Activated T-cell treated with anti-CD3 and anti-CD28 coated beads for 4 hours (primary cell): ENCODE results near the gene THEMIS.
"Not testable (repeated sequence)": the region's sequence is repeated elsewhere in the genome, so short reads cannot be mapped to it uniquely, and the experiment has no call there.

Experiments used
- DNase-seq: peaks from one replicate; pipeline ENCODE4 v3.0.0-alpha.2; 2020

The THEMIS gene

GRCh38 chr6:127914240-127914639 lies 13.4 kb upstream of the THEMIS start:
- DNase-seq: no peak

- no peak for DNase-seq
Observed at GRCh38 chr6:127912914-127913313, 12.1 kb upstream of the THEMIS start.

GRCh38 chr6:127907960-127908640 lies 7.2 kb upstream of the THEMIS start:
- no peak for DNase-seq

- DNase-seq: no peak
Observed at GRCh38 chr6:127904160-127904559, 3.3 kb upstream of the THEMIS start.

- no peak for DNase-seq
Observed at GRCh38 chr6:127902933-127903332, 2.1 kb upstream of the THEMIS start.

DNA sequence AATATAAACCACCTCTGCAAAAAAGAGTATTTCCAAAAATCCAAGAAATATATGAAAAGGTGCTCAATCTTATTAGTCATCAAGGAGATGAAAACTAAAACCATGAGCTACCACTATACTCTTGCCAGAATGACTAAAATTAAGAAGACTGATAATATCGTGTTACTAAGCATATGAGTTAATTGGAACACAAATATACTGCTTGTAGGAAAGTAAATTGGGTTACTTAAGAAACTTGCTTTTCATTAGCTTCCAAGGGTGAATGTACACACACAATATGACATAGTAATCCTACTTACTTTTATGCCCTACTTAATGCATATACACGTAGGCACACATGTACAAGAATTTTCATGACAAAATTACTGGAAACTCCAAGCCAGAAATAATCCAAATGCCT lies 3.4 kb downstream of the THEMIS start:
- DNase-seq: no peak

DNA sequence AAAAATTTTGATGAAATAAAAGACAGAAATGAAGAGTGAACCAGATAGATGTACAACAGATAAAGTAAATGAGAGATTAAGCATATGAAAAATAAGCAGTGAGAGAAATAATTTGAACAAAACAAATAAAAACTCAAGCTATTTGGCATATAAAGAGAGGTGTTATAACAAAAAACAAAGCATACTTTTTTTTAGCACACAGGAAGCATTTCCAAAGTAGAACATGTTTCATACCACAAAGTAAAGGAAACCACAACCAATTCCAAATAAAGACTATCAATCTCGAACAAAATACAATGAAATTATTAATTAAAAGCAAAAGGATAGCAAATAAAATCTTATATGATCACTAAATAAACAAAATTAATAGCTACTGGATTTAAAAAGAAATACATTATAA lies 6.8 kb downstream of the THEMIS start:
- no peak for DNase-seq

DNA sequence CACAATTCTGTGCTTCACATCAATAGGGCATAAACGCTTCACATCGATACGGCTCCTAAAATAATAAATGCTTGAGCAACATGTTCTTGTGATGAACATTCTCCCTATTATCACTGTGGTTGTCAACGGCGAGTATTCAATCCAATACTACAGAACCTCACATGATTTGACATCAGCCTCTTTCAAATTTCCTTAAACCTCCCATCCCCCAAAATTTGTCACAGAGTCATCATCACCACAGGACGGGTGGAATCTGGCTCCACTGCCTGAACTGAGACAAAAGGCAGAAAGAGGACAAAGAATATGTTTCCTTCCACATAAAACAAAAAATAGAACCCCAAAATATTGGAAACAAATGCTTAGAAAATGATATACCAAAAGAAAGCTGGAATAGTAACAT lies 7.3 kb downstream of the THEMIS start:
- no peak for DNase-seq

DNA sequence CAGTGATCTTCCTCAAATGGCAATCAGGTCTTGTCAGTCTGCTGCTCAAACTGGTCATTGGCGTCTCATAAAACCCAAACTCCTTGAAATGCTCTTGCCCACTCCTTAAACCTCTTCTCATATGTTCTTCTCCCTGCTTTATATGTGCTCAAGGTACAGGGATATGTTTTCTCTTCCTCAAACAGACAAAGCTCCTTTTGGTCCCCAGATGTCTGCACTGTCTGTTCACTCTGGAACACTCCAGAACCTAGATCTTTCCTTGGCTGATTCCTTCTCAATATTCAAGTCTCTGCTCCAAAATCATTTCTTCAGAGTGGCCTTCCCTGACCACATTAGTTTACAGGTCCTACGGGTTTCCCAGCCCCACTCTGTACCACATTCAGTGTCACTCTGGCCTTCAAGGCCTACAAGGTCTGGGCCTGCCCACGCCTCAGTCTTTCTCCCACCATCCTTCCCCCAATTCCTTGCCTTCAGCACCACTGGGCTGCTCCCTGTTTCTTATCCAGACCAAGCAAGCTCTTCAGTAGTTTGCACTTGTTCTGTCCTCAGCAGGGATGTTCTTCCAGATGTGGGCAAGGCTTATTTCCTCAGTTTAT lies 9.0 kb downstream of the THEMIS start:
- DNase-seq: no peak

DNA sequence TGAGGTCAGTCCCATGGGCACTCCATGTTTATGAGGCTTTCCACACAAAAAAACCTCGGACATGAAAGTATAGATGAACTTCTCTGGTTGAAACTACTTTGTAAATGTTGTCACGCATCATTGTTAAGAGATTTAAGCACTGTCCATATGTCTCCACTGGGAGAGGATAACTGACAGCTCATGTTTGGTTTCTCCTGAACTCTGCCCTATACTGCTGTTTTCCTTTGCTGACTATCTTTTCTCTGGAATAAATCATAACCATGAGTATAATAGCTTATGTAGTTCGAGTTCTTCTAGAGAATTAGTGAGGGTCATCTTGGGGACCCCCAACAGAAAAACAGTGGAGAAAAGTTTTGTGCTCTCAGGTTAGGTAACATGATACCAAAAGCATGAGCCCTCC lies 14.3 kb downstream of the THEMIS start:
- no peak for DNase-seq

- no peak for DNase-seq
Observed at GRCh38 chr6:127884134-127884533, 16.7 kb downstream of the THEMIS start.

DNA sequence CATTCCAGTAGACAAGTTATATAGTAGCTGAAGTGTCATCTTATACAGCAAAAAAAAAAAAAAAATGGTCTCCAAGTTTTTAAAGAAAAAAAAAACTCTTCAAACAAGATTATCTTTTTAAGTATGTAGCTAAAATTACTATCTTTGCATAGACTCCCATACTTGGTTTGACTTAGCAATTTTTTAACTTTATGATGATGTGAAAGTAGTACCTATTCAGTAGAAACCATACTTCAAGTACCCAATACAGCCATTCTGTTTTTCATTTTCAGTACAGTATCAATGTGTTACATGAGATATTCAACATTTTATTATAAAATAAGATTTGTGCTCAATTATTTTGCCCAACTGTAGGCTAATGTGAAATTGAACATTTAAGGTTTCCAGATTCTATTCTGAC lies 18.9 kb downstream of the THEMIS start:
- not testable (repeated sequence) for DNase-seq

GRCh38 chr6:127880429-127880828 lies 20.4 kb downstream of the THEMIS start:
- no peak for DNase-seq

DNA sequence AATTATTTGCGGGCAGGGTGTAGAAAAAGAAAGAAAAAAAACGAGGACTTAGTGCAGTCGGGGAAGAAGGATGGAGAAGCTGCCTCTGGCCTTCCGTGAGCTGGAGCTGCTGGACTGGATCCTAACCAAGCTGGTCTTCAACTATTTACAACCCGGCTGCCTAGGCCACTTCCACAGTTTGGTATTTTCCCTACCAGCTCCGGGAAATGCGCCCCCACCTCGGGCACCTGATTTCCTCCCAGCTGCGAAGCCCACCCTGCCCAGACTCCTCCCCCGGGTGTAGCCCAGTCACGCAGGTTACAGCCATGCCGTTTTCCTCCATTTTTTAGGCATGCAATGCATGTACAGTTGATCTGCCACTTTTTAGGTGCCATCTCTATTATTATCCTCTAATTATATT lies 21.2 kb downstream of the THEMIS start:
- peak; percentile 18 for DNase-seq

- DNase-seq: no peak
Observed at GRCh38 chr6:127878115-127878514, 22.7 kb downstream of the THEMIS start.

DNA sequence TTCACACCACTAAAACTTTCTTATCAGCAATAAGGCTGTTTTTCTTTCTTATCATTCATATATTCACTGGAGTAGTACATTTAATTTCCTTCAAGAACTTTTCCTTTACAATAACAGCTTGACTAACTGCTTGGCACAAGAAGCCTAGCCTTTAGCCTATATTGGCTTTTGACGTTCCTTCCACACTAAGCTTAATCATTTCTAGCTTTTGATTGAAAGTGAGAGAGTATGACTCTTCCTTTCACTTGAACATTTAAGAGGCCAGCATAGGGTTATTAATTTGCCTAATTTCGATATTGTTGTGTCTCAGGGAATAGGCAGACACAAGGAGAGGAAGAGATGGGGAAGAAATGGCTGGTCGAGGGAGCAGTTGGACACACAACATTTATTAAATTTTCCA lies 23.6 kb downstream of the THEMIS start:
- DNase-seq: no peak

DNA sequence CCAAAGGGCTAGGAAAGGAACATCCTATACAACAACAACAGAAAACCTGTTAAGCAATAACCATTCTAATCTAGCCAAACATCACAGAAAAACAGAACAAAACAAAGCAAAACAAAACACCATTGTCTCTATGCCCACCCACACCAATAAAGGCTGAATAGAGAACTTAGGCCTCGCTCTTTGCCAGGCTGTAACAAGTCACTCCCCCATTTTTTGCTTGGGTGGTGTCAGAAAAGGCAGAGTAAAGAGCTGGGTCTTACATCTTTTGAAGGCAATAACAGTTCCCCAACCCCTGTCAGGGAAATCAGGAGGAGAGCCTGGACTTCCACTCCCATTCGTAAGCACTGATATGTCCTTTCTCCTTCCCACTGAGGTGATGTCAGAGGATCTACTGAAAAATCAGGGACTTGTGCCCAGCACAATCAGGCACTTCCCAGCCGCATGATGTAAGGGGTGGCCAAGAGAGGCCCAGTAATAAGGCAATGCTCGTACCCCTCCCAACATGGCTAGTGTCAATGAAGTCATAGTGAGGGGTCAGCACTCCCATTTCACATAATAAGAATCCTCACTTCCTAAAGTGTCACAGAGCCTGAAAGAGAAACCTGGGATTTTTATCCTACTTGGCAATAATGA lies 31.0 kb downstream of the THEMIS start:
- no peak for DNase-seq

GRCh38 chr6:127869183-127869582 lies 31.7 kb downstream of the THEMIS start:
- DNase-seq: no peak

DNA sequence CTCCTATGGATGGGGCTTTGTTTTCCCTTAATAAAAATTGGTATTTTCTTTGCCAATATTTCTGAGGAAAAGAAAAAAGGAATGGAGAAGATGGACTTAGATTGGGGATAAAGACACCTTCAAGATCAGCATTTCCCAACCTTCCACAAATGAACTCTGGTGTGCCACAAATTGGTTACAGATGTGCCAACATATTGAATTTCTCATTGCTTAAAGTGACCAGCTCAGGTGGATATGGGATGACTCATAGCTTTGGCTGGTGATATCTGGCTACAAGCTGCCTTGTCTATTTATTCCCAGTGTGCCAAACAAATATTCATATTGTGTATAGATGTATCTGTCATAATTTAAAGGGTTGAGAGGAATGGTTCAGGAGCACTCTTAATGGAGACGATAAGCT lies 32.5 kb downstream of the THEMIS start:
- DNase-seq: no peak

- DNase-seq: no peak
Observed at GRCh38 chr6:127866766-127867165, 34.1 kb downstream of the THEMIS start.

DNA sequence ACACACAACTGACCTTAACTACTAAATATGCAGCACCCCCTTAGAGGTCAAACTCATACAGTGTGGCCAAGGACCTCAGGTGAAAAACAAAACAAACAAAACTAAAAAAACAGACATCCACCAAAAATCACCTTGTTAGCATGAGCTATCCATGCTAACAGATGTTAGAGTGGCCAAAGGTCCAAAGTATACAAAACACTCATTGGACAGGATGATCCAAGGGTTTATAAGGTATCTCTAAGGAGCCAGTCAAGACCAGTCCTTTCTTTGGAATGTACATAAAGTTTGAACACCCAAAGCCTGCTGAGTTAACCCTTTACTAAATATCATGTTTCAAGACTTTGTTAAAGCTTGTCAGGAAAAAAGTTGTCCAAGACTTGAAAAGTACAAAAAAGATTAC lies 35.8 kb downstream of the THEMIS start:
- no peak for DNase-seq

DNA sequence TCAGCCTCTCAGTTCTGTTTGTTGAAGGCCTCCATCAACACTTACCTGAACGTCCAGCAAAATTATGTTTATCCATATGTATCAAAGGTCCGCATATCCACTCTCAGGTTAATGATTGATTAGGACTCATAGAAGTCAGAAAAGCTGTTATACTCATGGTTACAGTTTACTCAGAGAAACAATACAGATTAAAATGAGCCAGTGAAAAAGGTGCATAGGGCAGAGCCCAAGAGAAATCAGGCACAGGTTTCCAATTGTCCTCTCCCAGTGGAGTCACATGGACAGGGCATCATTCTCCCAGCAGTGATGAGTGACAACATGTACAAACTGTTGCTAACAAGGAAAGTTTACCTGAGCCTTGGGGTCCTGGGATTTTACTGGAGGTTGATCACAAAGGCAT lies 36.2 kb downstream of the THEMIS start:
- no peak for DNase-seq

DNA sequence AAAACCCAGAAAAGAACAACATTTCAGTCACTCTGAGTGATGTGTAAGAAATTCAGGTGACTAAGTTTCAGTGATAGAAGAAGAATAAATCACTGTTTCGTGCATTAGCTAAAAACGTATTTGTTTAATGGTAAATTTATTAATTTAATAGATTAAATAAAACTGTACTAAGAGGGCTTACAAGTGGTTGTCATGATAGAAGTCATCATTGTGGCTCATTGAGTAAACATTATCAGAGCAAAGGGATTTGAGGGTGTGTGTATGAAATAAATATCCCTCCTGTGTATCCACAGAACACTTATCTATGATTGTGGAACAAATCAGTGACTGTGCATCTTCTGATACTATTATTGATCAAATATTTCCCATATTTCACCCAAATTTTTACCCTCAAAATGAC lies 40.1 kb downstream of the THEMIS start:
- DNase-seq: no peak

- DNase-seq: no peak
Observed at GRCh38 chr6:127859956-127860355, 40.9 kb downstream of the THEMIS start.
